NAMALWA (cell line): Measurements from ENCODE around the gene MIA.
"Not testable (repeated sequence)": the region's sequence is repeated elsewhere in the genome, so short reads cannot be mapped to it uniquely, and the experiment has no call there.

Source experiments
- DNase-seq: peaks from one replicate; pipeline ENCODE4 v3.0.0-alpha.2; 2015; ENCODE audit warnings: low spot score

Gene MIA

GRCh38 chr19:40750874-40751537, 24.3 kb upstream of the MIA start, which contains the start of gene SNRPA:
TSS of gene SNRPA (plus strand) at chr19:40751203. CDS start at chr19:40751409, 206 bp downstream.
- peak; percentile 98 for DNase-seq

GRCh38 chr19:40752257-40752781, 23.0 kb upstream of the MIA start:
- no peak for DNase-seq

DNA sequence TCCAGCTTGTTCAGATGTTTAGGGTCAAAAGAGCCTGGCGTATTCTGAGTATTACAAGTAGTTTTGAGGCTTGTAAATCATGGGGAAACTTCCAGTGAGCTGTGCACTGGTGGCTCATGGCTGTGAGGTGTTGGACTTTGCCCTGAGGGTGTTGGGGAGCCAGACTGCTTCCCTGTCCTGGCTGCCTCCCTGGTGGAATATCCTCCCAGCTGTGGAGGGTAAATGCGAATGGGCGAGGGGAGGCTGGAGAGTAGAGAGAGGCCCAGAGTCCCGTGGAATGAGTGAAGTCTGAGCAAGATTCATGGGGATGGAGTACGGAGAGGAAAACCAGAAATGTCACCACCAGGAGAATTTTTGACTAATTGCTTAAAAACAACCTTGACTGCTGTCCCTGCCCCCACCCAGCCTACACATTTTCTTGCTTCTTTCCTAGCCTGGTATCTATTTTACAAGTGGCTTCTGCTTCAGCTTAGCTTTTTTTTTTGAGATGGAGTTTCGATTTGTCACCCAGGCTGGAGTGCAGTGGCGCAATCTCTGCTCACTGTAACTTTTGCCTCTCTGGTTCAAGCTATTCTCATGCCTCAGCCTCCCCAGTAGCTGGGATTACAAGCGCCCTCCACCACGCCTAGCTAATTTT, 20.6 kb upstream of the MIA start:
- no peak for DNase-seq

GRCh38 chr19:40755248-40755624, 20.1 kb upstream of the MIA start:
- no peak for DNase-seq

GRCh38 chr19:40755791-40756190, 19.5 kb upstream of the MIA start:
- DNase-seq, result no peak

DNA sequence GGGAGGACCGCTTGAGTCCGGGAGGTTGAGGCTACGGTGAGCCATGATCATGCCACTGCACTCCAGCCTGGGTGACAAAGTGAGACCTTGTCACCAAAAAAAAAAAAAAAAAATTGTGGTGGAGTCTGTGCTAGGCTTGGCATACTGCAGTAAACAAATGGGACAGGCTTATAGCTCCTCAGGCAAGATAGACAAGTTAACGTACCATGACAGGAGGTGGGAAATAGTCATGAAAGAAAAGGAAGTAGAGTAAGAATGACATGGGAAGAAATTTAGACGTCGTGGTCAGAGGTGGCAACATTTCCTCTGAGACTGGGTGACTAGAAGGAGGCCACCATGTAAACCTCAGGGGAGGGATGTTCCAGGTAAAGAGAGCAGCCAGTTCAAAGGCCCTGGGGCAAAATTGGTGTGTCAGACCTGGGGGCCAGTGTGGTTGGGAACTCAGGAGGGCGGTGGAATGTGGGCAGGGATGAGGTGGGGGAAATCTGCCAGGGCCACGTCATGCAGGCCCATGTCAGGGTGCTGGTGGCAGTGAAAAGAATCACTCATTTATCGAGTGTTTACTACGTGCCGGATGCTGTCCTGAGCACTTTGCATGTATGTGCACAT, 18.7 kb upstream of the MIA start:
- no peak for DNase-seq

GRCh38 chr19:40758491-40758890, 16.8 kb upstream of the MIA start:
- DNase-seq, result no peak

- DNase-seq, result no peak
Measured at GRCh38 chr19:40759352-40759751, 16.0 kb upstream of the MIA start.

- no peak for DNase-seq
Measured at GRCh38 chr19:40762754-40763470, 12.4 kb upstream of the MIA start.

GRCh38 chr19:40763526-40763925, 11.8 kb upstream of the MIA start:
- no peak for DNase-seq

DNA sequence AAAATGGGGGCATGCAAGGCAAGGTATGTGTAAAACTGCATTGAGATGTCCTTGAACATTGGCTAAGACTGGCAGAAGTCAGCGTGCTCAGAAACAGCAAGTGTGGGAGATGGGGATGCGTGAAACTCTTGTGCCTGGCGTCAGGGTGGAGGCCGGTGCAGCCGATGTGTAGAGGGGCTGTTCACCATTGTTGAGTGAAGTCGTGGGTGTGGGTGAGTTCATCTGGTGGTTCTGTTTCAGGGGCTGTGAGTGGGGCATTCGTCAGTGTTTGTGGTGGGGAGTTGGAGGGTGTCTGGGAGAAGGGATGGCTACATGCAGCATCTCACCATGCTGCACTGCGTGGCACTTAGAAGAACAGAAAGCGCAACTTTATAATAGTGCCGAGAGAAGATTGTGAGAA, 11.4 kb upstream of the MIA start:
- DNase-seq, result no peak

DNA sequence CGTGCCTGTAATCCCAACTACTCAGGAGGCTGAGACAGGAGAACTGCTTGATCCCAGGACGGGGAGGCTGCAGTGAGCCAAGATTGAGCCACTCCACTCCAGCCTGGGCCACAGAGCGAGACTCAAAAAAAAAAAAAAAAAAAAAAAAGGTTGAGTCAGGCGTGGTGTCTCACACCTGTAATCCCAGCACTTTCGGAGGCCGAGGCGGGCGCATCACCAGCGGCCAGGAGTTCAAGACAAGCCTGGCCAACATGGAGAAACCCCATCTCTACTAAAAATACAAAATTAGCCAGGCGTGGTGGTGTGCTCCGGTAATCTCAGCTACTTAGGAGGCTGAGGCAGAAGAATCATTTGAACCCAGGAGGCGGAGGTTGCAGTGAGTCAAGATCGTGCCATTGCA, 8.9 kb upstream of the MIA start:
- not testable (repeated sequence) for DNase-seq

GRCh38 chr19:40768869-40769268, 6.5 kb upstream of the MIA start:
- DNase-seq, result no peak

DNA sequence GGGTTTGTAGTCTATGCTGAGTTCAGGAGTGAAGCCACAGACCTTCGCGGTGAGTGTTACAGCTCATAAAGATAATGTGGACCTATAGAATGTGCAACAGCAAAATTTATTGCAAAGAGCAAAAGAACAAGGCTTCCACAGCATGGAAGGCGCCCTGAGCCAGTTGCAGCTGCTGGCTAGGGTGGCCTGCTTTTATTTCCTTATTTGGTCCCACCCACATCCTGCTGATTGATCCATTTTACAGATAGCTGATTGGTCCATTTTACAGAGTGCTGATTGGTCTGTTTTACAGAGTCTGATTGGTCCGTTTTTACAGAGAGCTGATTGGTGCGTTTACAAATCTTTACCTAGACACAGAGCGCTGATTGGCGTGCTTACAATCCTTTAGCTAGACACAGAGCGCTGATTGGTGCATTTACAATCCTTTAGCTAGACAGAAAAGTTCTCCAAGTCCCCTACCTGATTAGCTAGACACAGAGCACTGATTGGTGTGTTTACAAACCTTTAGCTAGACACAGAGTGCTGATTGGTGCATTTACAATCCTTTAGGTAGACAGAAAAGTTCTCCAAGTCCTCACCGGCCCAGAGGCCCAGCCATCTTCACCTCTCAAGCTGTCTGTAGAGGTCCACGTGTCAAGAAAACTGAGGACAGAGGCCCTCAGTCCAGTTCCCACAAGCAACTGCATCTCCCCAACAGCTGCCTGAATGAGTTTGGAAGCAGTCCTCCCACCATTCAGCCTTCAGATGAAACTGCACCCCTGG, 4.0 kb upstream of the MIA start:
- DNase-seq, result peak; percentile 88

DNA sequence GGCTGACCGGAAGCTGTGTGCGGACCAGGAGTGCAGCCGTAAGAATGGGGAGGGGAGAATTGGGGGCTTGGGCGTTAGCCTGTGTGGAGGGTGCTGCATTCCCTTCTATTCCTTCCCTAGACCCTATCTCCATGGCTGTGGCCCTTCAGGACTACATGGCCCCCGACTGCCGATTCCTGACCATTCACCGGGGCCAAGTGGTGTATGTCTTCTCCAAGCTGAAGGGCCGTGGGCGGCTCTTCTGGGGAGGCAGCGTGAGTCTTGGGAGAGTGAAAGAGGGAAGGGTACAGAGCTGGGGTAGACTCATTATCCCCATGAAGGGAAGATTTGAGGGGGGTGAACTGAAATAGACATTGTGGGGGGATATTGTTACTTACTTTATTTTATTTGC, 306 bp downstream of the MIA start:
- DNase-seq, result no peak

DNA sequence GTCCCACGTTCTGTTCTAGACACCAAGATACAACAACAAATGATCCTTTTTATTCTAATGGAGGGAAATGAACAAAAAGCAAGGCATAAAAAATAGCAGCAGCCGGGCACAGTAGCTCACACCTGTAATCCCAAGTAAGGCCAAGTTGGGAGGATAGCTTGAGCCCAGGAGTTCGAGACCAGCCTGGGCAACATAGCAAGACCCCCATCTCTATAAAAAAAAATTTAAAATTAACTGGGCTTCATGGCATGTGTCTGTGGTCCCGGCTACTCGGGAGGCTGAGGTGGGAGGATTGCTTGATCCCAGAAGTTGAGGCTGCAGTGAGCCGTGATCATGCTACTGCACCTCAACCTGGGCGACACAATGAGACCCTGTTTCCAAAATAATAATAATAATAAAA, 1.0 kb downstream of the MIA start:
- no peak for DNase-seq

DNA sequence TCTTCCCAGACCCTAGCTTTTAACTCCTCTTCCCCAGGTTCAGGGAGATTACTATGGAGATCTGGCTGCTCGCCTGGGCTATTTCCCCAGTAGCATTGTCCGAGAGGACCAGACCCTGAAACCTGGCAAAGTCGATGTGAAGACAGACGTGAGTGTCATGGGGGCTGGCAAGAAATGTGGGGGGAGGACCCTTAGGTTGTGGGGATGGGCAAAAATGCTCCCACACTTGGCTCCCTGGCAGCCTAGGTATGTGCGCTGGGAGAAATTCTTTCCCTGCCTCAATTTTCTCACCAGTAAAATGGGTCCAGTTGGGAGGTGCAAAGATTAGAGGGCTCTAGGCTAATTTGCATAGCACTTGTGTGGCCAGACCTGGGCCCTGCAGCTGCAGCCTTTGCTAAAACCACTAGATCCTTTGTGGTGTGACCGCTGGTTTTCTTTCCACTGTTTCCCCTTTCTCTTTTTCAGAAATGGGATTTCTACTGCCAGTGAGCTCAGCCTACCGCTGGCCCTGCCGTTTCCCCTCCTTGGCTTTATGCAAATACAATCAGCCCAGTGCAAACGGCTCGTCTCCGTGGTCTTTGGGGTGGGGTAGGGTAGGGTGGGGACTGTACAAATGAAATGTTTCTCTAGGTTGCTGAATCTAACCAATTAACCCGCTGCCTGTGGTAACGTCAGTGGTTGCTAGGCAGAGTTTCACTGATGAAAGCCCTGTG, 1.8 kb downstream of the MIA start:
- DNase-seq, result peak; percentile 99

DNA sequence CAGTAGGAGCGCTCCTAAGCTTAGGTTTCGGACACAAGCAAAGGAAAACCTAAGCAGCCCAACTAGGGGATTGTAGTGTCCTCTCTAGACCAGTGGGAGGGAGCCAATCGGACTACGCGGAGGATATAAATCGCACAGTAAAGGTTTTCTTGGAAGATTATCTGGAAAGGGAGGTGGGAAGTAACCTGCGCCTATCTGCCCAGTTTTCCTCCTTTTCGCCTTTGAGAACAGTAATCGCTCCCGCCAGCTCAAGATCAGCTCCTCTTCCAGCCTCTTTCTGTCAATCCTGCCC, 2.3 kb downstream of the MIA start:
- DNase-seq, result no peak

DNA sequence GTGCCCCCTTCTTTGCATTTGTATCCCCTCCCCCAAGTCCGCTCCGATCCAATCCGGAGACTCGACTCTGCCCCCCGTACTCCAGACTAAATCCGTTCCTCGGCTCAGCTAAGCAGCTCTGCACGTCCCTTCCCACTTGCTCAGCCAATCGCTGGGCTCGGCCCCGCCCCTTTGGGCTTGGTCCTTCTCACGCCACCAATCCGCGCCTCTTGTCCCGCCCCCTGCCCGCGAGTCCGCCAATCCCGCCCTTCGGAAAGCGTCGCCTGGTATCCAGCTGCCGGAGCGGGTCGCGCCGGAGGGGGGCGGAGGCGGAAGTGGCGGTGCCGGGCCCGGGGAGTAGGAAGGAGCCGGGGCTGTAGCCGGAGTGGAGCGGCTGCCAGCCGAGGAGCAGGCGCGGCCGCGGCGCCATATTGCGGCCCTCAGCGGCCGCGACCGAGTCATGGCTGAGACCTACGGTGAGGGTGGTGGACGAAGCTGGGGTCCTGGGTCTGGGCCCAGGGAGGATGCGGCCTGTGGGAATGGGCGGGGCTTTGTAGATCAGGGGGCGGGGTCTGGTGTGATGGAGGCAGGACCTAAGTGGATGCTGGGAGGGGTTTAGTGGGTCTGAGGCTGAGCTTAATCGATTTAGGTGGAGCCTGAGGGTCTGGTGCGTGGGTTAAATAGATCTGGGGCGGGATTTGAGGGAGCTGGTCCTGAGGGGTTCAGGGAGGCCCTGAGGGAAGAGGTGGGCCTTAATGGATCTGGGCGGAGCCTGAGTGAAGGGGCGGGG, 2.8 kb downstream of the MIA start, which contains the start of gene RAB4B:
Gene RAB4B (plus strand): TSS at position 311 of the 769 bp plus-strand sequence. CDS start 129 bp downstream, at position 440.
- DNase-seq, result peak; percentile 100

DNA sequence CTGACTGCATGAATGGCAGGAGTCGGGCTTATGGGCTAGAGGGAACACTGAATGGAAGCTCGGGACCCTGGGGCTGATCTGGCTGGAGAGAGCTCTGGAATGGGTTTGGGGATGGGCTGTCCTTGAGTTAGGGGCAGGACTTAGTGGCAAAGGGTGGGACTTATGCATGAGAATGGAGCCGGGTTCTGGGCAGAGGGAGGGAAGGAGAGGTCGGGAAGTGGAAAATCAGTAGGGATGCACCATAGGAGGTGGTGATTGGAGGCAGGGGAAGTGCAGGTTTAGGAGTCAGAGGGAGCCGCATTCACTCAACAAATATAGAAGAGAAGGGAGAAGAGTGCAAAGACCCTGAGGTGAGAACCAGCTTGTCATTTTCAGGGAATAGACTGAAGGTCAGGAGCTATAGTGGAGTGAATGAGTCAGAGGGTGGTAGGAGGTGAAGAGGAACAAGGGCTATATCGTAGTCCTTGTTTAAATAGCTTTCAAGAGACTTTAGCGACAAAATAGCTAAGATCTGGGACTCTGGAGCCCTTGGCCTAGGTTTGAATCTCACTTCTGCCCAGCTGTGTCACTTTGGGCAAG, 3.5 kb downstream of the MIA start:
- no peak for DNase-seq
